NCI-H510A (cell line): ENCODE data around the gene CASKIN1.
"Not testable (repeated sequence)": the region's sequence is repeated elsewhere in the genome, so short reads cannot be mapped to it uniquely, and the experiment has no call there.

Experiments
- DNase-seq: peaks from one replicate; lab custom pipeline; 2025; lab: John Stamatoyannopoulos, UW

Gene CASKIN1, protein sequence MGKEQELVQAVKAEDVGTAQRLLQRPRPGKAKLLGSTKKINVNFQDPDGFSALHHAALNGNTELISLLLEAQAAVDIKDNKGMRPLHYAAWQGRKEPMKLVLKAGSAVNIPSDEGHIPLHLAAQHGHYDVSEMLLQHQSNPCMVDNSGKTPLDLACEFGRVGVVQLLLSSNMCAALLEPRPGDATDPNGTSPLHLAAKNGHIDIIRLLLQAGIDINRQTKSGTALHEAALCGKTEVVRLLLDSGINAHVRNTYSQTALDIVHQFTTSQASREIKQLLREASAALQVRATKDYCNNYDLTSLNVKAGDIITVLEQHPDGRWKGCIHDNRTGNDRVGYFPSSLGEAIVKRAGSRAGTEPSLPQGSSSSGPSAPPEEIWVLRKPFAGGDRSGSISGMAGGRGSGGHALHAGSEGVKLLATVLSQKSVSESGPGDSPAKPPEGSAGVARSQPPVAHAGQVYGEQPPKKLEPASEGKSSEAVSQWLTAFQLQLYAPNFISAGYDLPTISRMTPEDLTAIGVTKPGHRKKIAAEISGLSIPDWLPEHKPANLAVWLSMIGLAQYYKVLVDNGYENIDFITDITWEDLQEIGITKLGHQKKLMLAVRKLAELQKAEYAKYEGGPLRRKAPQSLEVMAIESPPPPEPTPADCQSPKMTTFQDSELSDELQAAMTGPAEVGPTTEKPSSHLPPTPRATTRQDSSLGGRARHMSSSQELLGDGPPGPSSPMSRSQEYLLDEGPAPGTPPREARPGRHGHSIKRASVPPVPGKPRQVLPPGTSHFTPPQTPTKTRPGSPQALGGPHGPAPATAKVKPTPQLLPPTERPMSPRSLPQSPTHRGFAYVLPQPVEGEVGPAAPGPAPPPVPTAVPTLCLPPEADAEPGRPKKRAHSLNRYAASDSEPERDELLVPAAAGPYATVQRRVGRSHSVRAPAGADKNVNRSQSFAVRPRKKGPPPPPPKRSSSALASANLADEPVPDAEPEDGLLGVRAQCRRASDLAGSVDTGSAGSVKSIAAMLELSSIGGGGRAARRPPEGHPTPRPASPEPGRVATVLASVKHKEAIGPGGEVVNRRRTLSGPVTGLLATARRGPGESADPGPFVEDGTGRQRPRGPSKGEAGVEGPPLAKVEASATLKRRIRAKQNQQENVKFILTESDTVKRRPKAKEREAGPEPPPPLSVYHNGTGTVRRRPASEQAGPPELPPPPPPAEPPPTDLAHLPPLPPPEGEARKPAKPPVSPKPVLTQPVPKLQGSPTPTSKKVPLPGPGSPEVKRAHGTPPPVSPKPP (N-terminal part only)

DNA sequence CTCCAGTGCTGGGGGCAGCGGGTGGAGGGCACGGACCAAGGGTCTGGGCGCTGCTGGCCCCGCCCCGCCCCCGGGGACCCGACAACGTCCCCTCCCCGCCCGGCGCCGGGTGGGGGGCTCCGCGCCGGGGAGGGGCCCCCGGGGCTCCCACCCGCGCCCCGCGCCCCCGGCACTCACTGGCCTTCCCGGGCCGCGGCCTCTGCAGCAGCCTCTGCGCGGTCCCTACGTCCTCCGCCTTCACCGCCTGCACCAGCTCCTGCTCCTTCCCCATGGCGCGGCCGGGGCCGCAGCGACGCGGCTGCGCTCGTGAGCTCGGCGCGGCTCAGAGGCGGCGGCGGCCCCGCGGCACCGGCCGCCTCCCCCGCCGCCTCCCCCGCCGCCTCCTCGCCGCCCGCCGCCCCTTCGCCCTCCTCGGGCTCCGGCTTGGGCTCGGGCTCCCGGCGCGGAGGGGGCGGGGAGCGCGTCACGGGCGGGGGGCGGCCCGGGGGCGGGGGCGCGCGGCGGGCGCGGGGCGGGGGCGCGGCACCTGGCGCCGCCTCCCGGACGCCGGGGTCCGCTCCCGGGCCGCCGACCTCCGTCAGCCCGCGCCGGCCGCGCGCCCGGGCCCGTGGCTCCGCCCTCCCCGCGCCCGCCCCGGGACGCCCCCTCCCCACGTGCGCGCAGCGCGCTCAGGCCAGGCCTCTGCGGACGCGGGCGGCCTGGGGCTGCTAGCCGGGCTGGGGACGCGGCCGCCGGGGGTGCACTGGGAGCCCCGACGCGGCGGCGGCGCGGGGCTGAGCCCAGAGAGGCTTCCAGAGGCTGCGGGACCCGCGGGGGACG, at the start of gene CASKIN1:
TSS of gene CASKIN1 (minus strand) at position 444 of the 819 bp plus-strand sequence. CDS start at position 271, 173 bp downstream.
- no peak for DNase-seq

DNA sequence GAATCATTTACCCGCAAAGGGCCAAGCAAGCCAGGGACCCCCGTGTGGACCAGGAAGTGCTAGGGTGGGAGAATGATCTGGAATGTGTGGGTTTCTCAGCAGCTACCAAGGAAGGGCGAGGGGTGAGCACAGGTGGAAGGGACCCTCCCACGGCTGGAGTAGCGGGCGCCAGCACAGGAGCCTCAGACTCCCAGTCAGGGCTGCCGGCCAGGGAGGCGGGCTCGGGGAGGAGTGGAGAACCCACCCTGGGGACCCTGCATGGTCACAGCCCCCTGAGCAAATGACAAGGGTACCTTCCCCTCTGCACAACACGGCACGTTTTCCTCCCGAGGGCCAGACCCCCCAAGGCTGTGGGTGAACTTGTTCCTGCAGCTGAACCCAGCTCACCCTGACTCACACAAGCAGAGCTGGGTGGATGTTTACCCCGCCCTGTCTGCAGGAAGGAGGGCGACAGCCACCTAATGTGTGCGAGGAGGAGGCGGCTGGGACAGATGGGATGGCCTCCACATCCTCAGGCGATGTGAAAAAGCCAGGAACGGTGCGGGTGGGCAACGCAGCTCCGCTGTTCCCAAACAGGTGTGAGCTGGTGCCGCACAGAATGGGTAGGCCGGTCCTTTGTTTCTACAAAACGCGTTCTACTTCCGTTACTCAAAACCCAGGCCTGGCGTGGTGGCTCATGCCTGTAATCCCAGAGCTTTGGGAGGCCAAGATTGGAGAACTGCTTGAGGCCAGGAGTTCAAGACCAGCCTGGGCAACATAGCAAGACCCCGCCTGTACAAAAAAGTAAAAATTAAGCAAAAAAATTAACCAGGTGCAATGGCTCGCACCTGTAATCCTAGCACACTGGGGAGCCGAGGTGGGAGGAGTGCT, 48.8 kb upstream of the CASKIN1 start:
- no peak for DNase-seq

DNA sequence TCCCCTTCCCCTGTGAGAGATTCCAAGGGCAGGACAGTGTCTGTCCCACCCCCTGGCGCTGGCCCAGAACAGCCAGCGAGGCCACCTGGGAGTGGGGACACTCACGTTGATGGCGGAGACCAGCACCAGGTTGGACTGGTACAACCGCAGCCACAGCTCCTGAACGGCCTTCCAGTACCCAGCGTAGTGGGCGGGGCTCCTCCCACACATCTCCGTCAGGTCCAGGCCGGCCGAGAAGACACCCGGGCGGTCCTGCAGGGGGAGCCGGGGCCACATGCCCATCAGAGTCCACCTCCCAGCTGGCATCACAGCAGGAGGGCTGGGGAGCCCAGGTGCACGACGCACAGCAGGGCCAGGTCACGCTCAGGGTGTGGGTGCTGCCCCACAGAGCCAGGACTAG, 47.9 kb upstream of the CASKIN1 start:
- DNase-seq = no peak

DNA sequence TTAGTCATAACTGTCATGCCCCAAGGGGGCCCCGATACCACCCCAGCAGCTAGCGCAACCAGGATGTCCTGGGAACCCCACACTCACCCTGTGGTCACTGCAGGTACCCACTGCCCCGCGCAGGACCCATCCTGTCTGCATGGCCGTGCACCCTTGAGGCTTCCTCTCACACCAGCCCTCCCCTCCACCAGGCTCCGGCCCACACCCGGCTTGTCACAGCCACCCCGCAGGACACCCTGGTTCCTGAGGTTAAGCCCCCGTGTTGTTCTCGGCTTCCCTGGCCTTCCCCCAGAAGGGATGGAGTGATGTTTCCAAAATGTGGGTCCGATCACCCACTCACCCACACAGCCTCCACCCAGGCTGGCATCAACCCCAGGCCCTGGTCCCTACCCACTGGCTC, 47.4 kb upstream of the CASKIN1 start:
- DNase-seq = no peak

DNA sequence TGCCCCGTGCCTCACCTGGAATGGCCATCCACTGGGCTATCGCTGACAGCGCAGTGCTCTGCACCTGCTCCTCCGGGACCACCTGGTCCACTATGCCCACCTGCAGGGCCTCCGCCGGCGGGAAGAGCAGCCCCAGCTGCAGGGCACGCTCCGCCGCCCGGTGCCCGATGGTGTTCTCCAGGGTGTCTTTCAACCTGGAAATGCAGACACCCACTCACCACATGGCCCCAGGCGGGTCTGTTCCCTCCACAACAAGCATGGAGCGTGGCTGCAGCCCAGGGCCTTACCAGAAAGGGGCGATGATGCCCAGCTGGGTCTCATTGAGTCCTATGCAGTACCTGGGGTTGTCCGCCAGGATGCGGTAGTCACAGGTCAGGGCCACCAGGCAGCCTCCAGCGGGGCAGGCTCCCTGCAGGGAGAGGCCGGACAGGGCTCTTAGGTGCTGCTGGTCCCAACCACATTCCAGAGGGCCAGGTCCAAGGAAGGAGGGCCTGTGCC, 46.7 kb upstream of the CASKIN1 start:
- DNase-seq = no peak

DNA sequence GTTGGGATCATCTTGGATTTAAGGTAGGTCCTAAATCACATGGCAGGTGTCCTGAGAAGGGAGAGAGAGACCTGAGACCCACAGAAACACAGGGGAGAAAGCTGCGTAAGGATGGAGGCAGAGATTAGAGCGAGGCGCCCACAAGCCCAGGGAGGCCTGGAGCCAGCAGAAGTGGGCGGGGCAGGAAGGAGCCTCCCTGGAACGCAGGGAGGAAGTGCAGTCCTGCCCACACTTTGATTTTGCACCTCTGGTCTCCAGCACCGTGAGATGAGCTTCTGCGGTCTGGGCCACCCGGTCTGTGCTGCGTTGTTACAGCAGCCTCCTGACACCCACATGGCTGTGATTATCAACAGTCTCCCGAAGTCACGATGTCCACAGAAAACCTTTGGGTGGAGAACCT, 46.2 kb upstream of the CASKIN1 start:
- no peak for DNase-seq

DNA sequence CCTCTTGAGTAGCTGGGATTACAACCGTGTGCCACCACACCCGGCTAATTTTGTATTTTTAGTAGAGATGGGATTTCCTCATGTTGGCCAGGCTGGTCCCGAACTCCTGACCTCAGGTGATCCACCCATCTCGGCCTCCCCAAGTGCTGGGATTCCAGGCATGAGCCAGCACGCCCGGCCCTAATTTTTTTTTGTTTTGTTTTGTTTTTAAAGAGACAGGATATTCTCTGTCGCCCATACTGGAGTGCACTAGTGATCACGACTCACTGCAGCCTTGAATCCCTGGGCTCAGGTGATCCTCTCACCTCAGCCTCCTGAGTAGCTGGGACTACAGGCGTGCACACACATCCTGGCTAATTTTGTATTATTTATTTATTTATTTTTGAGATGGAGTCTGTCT, 43.9 kb upstream of the CASKIN1 start:
- DNase-seq = not testable (repeated sequence)

DNA sequence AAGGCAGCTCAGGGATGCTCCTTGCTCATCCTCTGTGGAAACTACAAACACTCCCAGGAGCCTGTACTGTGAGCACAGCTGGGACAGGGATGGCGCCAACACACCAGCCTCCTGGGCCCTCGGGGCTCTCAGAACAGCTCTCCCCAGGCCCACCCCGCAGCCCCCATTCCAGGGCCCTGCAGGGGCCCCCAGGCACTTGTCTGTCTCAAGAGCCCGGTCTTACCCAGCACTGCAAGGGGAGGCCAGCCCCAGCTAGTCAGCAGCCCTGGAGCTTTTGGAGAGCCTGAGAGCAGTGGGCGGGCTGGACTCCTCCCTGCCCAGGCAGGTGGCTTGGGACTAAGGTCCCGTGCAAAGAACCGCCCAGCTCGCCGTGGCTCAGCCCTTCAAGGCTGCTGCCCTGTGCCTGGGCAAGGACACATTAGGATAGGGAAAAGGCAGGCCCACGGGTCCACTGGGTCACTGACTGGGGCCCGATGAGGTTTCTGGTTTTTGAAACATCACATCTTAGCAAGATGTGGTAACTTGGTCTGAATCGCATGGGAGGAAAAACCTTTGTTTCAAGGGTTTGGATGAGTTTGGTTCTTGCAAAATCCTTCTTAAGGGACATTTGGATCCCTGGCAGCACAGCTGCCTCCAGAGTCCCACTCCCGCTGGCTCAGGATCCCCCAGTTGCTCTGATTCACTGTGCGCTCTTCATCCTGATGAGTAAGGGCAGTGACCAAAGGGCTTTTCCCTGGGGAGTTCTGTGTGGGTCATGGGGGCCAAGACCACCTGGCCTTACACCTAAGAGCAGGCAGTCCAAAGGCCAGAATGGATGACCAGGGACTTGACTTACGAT, 42.7 kb upstream of the CASKIN1 start:
- DNase-seq = no peak

DNA sequence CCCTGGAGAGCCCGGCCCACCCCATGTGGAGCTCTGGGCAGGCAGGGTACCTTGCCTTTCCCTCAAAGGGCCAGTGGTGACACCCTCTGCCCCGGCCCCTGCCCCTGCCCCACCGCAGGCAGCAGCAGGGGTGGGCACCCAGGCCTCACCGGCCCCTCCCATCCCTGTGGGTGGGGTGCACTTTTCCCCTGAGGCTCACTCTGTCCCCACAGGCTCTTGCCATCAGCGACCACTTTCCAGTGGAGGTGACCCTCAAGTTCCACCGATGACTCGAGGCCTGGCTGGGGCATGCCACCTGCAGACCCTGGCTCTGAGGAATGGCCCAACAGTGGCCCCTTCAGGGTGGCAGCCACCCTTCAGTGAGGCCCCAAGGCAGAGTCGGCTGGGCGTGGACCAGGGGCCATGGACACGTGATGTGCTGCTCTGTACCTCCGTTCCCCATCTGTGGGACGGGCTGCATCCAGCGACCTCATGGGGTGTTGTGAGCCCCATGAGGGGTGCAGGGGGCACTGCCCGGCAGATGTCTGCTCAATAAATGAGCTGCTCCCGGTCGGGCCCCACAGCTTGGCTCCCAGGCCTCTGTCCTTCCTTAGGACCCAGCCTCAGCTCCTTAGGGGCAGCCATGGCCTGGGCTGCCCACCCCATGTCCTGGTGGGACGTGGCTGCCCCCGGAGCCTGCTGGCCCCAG, 41.9 kb upstream of the CASKIN1 start:
- no peak for DNase-seq

DNA sequence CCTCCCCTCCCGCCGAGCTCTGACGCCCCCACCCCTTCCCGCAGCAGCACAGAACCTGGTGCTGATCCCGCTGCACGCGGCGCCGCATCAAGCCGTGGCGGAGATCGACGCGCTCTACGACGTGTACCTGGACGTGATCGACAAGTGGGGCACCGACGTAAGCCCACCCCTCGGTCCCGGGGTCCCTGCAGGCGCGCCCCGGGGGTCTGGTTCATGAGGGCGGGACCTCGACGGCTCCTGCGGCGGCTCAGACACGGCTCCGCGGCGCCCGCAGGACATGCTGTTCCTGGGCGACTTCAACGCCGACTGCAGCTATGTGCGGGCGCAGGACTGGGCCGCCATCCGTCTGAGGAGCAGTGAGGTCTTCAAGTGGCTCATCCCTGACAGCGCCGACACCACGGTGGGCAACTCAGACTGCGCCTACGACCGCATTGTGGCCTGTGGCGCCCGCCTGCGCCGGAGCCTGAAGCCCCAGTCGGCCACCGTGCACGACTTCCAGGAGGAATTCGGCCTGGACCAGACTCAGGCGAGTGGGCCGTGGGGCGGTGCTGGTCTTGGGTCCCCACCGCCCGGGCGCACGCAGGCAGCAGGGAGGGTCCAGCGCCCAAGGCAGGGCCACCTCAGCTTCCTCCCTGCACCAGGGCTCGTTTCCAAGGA, 41.2 kb upstream of the CASKIN1 start:
- no peak for DNase-seq

DNA sequence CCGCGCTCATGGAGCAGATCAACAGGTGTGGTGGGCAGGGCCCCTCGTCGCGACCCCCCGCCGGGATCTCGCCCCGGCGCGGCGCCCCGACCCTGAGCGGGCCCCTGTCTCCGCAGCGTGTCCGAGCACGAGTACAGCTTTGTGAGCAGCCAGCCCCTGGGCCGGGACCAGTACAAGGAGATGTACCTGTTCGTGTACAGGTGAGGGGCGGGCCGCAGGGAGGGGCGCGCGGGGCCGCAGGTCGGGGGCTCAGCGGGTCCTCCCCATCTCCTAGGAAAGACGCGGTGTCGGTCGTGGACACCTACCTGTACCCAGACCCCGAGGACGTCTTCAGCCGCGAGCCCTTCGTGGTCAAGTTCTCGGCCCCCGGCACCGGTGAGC, 40.7 kb upstream of the CASKIN1 start:
- DNase-seq = no peak

DNA sequence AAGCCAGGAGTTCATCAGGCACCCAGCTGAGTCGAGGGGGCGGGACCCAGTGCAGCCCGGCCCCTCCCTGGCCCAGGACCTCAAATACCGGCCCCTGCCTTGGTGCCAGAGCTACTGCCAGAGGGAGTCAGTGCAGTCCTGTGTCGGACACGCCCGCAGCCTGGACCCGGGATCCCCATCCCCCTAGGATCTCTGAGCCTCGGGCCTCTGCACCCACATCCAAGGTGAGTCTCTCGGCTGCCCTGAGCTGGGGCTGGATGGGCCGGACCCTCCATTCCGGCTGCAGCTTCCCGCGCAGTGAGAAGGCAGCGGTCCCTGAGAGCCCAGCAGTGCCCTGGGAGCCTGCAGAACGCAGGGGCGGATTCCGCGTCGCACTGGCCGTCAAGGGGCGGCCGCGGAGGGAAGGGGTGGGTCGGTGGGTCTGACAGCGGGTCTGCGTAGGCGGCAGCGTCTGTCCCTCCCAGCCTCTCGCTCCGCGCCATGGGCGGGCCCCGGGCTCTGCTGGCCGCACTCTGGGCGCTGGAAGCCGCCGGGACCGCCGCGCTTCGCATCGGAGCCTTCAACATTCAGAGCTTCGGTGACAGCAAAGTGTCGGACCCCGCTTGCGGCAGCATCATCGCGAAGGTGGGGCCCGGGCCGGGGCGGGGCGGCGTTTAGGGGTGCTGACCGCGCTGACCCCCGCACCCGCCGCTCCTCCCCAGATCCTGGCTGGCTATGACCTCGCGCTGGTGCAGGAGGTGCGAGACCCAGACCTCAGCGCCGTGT, 40.1 kb upstream of the CASKIN1 start, which contains the start of gene DNASE1L2:
TSS of gene DNASE1L2 (plus strand) at position 108 of the 765 bp plus-strand sequence. CDS start at position 481, 373 bp downstream.
- DNase-seq = no peak

DNA sequence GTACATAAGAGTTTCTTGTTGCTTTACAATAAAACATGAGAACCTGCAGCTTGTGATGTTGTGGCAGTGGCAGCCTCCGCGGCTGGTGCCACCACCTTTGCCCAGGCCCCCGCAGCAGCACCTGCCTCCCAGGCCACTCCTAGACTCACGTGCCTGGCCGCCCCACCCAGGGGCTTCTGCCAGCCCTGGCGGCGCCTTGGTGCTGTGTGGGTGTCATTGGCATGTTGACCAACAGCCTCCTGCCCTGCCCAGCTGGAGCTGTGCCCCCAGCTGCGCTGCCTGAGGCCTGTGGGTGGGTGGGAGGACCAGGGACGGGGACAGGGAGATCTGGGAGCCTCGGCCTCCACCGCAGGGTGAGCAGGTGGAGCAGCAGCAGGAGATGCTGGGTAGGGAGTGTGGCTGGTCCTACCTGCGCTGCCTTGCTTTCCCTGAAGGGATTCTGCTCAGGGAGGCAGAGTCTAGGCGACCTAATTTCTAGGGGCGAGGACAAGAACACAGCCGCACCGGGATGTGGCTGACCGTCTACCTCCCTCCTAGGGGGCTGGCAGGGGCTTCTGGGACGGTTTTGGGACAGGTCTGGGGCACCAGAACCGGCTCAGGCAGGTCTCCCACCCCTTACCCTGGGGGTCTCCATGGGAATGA, 39.4 kb upstream of the CASKIN1 start:
- DNase-seq = no peak

DNA sequence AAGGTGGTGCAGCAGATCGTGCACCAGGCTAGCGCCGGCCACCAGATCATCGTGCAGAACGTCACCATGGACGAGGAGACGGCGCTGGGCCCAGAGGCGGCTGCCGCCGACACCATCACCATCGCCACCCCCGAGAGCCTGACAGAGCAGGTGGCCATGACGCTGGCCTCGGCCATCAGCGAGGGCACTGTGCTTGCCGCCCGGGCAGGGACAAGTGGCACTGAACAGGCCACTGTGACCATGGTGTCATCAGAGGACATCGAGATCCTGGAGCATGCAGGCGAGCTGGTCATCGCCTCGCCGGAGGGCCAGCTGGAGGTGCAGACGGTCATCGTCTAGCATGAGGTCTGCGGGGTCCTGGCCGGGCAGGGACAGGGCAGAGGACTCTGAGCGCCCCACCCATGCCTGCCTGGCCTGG, 38.8 kb upstream of the CASKIN1 start:
- DNase-seq = no peak

DNA sequence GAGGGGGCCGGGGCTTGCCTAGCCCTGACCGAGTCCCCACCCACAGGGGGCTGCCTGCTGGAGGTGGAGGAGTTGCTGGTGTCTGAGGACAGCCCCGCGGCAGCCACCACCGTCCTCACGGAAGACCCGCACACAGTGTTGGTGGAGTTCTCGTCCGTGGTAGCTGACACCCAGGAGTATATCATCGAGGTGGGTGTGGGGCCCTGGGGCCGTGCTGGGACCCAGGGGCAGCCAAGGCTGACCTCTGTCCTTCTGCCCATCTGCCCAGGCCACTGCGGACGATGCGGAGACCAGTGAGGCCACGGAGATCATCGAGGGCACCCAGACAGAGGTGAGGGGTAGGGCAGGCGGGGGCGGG, 38.4 kb upstream of the CASKIN1 start:
- DNase-seq = no peak

DNA sequence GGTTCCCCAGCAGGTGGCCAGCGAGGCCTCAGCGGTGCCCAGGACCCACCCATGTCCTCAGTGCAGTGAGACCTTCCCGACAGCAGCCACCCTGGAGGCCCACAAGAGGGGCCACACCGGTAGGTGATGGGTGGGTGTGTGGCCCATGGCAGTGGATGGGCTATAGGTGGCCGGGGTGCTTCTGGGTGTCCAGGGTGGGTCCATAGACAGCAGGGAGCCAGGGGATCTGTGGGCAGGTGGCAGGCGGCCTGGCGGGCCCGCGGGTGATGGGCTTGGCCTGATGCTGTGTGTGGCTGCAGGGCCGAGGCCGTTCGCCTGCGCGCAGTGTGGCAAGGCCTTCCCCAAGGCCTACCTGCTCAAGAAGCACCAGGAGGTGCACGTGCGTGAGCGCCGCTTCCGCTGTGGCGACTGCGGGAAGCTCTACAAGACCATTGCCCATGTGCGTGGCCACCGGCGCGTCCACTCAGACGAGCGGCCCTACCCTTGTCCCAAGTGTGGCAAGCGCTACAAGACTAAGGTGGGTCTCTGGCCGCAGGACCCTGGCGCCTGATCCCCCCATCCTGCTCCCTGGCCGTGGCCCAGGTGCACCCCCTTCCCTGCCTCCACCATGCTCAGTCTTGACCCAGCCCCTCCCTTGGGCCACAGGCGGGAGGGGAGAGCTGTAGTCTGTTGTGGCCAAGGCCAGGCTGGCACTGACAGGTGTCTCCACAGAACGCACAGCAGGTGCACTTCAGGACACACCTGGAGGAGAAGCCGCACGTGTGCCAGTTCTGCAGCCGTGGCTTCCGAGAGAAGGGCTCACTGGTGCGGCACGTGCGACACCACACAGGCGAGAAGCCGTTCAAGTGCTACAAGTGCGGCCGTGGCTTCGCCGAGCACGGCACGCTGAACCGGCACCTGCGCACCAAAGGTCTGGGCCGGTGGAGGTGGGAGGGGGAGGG, 37.7 kb upstream of the CASKIN1 start:
- DNase-seq = peak; percentile 90
